Keratinocyte (primary cell): ENCODE results near the gene TRAF7.
"Not testable (repeated sequence)": the region's sequence is repeated elsewhere in the genome, so short reads cannot be mapped to it uniquely, and the experiment has no call there.

Experiments
- EZH2 ChIP-seq: IDR thresholded peaks from one replicate; pipeline ENCODE4 v1.6.1; 2012; ENCODE audit warnings: inconsistent platforms, mild to moderate bottlenecking, low read length, moderate library complexity
- TF ChIP-seq, protein P1 (sequence below), 3 experiments: IDR thresholded peaks in 1 of 3; conservative IDR thresholded peaks in 1 of 3; optimal IDR thresholded peaks in 1 of 3; 2 replicates in 2 of 3; 3 replicates in 1 of 3; pipeline versions ENCODE3 to v1.5.1; 2011; ENCODE audit warnings: low read length in 3 of 3, mild to moderate bottlenecking in 3 of 3, moderate library complexity in 2 of 3, control low read depth in 1 of 3, inconsistent platforms in 1 of 3; ENCODE audit not compliant: insufficient read depth in 2 of 3; ENCODE audit errors: extremely low read depth in 1 of 3

DNA sequence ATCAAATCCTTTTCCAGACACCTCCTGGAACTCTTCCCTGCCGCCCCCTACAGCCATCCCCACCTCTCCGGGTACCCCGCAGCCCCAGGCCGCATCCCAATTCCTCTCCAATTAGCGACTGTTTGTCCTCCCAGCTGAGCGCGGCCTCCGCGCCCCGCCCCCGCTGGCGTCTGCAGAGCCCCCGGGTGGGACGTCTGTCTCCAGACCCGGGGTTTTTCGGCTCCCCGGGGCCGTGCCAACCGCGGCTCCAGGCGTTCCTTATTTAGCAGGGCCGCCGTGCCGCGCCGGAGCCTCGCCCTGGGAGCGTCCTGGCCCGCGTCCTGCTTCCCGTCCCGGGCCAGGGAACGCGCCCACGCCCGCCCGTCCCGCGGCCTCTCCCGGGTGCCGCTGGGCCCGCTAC is 20.5 kb upstream of the TRAF7 start:
- TF ChIP-seq, protein P1, sequence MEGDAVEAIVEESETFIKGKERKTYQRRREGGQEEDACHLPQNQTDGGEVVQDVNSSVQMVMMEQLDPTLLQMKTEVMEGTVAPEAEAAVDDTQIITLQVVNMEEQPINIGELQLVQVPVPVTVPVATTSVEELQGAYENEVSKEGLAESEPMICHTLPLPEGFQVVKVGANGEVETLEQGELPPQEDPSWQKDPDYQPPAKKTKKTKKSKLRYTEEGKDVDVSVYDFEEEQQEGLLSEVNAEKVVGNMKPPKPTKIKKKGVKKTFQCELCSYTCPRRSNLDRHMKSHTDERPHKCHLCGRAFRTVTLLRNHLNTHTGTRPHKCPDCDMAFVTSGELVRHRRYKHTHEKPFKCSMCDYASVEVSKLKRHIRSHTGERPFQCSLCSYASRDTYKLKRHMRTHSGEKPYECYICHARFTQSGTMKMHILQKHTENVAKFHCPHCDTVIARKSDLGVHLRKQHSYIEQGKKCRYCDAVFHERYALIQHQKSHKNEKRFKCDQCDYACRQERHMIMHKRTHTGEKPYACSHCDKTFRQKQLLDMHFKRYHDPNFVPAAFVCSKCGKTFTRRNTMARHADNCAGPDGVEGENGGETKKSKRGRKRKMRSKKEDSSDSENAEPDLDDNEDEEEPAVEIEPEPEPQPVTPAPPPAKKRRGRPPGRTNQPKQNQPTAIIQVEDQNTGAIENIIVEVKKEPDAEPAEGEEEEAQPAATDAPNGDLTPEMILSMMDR (optimal IDR thresholded peaks at IDR 0.05 in 1 of 3, IDR thresholded peaks at IDR 0.05 in 1 of 3, conservative IDR thresholded peaks at IDR 0.05 in 1 of 3; ENCODE audit: extremely low read depth in 1 of 3, insufficient read depth in 2 of 3, low read length in 3 of 3): not testable (repeated sequence)
- TF ChIP-seq EZH2: not testable (repeated sequence)
